Measurements from ENCODE around the gene WDFY3. TPM values are rescaled to one million over a fixed set of nuclear protein-coding genes. Genes with fewer than 3 reads are reported as not detected.

WDFY3 gene
- polyA plus RNA-seq, 1 of the 3 experiments (the other 2 are of a cell fraction), result 13.8 TPM

- Histone ChIP-seq H3K9ac (no peak overlapping the region), H3K4me2 (no peak overlapping the region), H4K20me1 (ENCODE audit: insufficient read depth) (no peaks in the 10 kb centered on the region), H3K9me2 (no peaks in the 10 kb centered on the region), H3K4me1 (ENCODE audit: control insufficient read depth in 1 of 2, insufficient read depth in 2 of 2, low read depth in 1 of 2, low read length in 1 of 2) (peaks cover 2 to 37% of the 10 kb centered on the region in 2 experiments; a peak in 3 of 4 replicates), H3K79me2 (ENCODE audit: insufficient read depth) (peaks cover 54% of the 10 kb centered on the region), H3K27ac (ENCODE audit: low read depth in 2 of 2, low read length in 1 of 2) (no peak overlapping the region), H2AFZ (ENCODE audit: low read depth) (no peak overlapping the region), H3F3A (replicated peaks; ENCODE audit: insufficient read depth) (peaks cover 41% of the 10 kb centered on the region), H3K9me3 (no peaks in the 10 kb centered on the region), H3K36me3 (replicated peaks in 1 of 2; ENCODE audit: control insufficient read depth in 1 of 2, insufficient read depth in 2 of 2, low read length in 1 of 2) (peaks cover 0 to 5% of the 10 kb centered on the region in 2 experiments), H3K4me3 (ENCODE audit: low read depth in 2 of 2, low read length in 1 of 2) (no peak overlapping the region), H3K27me3 (ENCODE audit: insufficient read depth) (no peaks in the 10 kb centered on the region)
- POLR2A ChIA-PET, result no interaction called here
- 94% methylated on average over 3 of the region's 3 CpGs for WGBS (ENCODE audit: low lambda C conversion rate)
- CTCF ChIA-PET, result no interaction called here
- no peak for DNase-seq
- no peak for TF ChIP-seq TAF1 (IDR thresholded peaks at IDR 0.05; ENCODE audit: borderline replicate concordance, low read depth, low read length)
- no peak for TF ChIP-seq RXRA (IDR thresholded peaks at IDR 0.05; ENCODE audit: borderline replicate concordance, low read depth)
- TF ChIP-seq, protein P1, sequence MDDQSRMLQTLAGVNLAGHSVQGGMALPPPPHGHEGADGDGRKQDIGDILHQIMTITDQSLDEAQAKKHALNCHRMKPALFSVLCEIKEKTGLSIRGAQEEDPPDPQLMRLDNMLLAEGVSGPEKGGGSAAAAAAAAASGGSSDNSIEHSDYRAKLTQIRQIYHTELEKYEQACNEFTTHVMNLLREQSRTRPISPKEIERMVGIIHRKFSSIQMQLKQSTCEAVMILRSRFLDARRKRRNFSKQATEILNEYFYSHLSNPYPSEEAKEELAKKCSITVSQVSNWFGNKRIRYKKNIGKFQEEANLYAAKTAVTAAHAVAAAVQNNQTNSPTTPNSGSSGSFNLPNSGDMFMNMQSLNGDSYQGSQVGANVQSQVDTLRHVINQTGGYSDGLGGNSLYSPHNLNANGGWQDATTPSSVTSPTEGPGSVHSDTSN (IDR thresholded peaks at IDR 0.05), result no peak
- no peak for TF ChIP-seq GABPA (IDR thresholded peaks at IDR 0.05; ENCODE audit: low read depth)
- TF ChIP-seq RCOR1 (IDR thresholded peaks at IDR 0.05; ENCODE audit: low read length), result no peak
- TF ChIP-seq TEAD4 (IDR thresholded peaks at IDR 0.05; ENCODE audit: borderline replicate concordance, insufficient read depth), result no peak
- TF ChIP-seq, protein P2, sequence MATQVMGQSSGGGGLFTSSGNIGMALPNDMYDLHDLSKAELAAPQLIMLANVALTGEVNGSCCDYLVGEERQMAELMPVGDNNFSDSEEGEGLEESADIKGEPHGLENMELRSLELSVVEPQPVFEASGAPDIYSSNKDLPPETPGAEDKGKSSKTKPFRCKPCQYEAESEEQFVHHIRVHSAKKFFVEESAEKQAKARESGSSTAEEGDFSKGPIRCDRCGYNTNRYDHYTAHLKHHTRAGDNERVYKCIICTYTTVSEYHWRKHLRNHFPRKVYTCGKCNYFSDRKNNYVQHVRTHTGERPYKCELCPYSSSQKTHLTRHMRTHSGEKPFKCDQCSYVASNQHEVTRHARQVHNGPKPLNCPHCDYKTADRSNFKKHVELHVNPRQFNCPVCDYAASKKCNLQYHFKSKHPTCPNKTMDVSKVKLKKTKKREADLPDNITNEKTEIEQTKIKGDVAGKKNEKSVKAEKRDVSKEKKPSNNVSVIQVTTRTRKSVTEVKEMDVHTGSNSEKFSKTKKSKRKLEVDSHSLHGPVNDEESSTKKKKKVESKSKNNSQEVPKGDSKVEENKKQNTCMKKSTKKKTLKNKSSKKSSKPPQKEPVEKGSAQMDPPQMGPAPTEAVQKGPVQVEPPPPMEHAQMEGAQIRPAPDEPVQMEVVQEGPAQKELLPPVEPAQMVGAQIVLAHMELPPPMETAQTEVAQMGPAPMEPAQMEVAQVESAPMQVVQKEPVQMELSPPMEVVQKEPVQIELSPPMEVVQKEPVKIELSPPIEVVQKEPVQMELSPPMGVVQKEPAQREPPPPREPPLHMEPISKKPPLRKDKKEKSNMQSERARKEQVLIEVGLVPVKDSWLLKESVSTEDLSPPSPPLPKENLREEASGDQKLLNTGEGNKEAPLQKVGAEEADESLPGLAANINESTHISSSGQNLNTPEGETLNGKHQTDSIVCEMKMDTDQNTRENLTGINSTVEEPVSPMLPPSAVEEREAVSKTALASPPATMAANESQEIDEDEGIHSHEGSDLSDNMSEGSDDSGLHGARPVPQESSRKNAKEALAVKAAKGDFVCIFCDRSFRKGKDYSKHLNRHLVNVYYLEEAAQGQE (IDR thresholded peaks at IDR 0.05; ENCODE audit: low read depth, low read length), result no peak
- TF ChIP-seq EP300 (IDR thresholded peaks at IDR 0.05; ENCODE audit: borderline replicate concordance in 1 of 2, low read depth in 1 of 2, low read length in 1 of 2), result no peak
- TF ChIP-seq FOSL2 (IDR thresholded peaks at IDR 0.05; ENCODE audit: borderline replicate concordance, low read depth), result no peak
- no peak for TF ChIP-seq MEF2A (IDR thresholded peaks at IDR 0.05; ENCODE audit: borderline replicate concordance, low read depth)
- TF ChIP-seq NRF1 (IDR thresholded peaks at IDR 0.05; ENCODE audit: low read depth, low read length), result no peak
- no peak for TF ChIP-seq CHD2 (IDR thresholded peaks at IDR 0.05; ENCODE audit: low read length, partially characterized antibody)
- TF ChIP-seq USF1 (IDR thresholded peaks at IDR 0.05; ENCODE audit: borderline replicate concordance, low read depth), result no peak
- TF ChIP-seq TCF12 (IDR thresholded peaks at IDR 0.05), result no peak
- TF ChIP-seq YY1 (IDR thresholded peaks at IDR 0.05; ENCODE audit: low read depth), result no peak
- TF ChIP-seq FOXJ3 (CRISPR knock-in tag; IDR thresholded peaks at IDR 0.05), result no peak
- no peak for TF ChIP-seq SIN3A (IDR thresholded peaks at IDR 0.05; ENCODE audit: borderline replicate concordance, low read depth, low read length)
- TF ChIP-seq ELF1 (IDR thresholded peaks at IDR 0.05), result no peak
These were observed 91.9 kb downstream of the WDFY3 start for GRCh38 chr4:84874619-84875018.

All from SK-N-SH (cell line).